ENCODE measurements around the gene CYP4F12. TPM values are rescaled to one million over a fixed set of nuclear protein-coding genes. Genes with fewer than 3 reads are reported as not detected.
"Not testable (repeated sequence)": the region's sequence is repeated elsewhere in the genome, so short reads cannot be mapped to it uniquely, and the experiment has no call there.

Gene CYP4F12
- total and polyA plus RNA-seq, 2 of the 4 experiments (the other 2 are of a cell fraction) = not detected

GRCh38 chr19:15650123-15650522 is 22.8 kb upstream of the CYP4F12 start:
- H3K9me3 ChIP-seq (ENCODE audit: control insufficient read depth, insufficient read depth, low read length) = peaks cover 21% of the 10 kb centered on the region
- CTCF ChIA-PET; ATAC-seq (ENCODE audit: low read depth); H2BK15ac ChIP-seq (ENCODE audit: low read depth, low read length); H4K8ac ChIP-seq (ENCODE audit: low read depth in 2 of 2, low read length in 2 of 2); POLR2A ChIA-PET (ENCODE audit: unreplicated experiment); BruUV-seq (replicated peaks); H3K4me2 ChIP-seq (ENCODE audit: low read depth, low read length); H2BK20ac ChIP-seq (ENCODE audit: low read depth, low read length); H3K23ac ChIP-seq (ENCODE audit: low read depth, low read length); H3K27me3 ChIP-seq (ENCODE audit: control insufficient read depth, insufficient read depth, low read length); H3K27ac ChIP-seq (ENCODE audit: insufficient read depth, low read length); H4K20me1 ChIP-seq (ENCODE audit: insufficient read depth, low read length); intact Hi-C loops (cut with micrococcal nuclease); H2AFZ ChIP-seq (replicated peaks; ENCODE audit: low read length, poor library complexity); H3K36me3 ChIP-seq (ENCODE audit: control insufficient read depth, insufficient read depth, low read length); H2BK120ac ChIP-seq (ENCODE audit: low read depth, low read length); H2BK5ac ChIP-seq (ENCODE audit: low read depth, low read length, poor library complexity, severe bottlenecking); H3K18ac ChIP-seq (ENCODE audit: low read depth, low read length); in situ Hi-C loops (cut with MboI; ENCODE audit: low sequenced_read_pairs); H3K9ac ChIP-seq (ENCODE audit: low read depth, low read length); H3K14ac ChIP-seq (replicated peaks; ENCODE audit: low read depth, low read length); H4K91ac ChIP-seq (ENCODE audit: insufficient read depth, low read depth, low read length); H2AK9ac ChIP-seq (replicated peaks; ENCODE audit: low read depth, low read length, poor library complexity); DNase-seq; H3K79me1 ChIP-seq (ENCODE audit: low read depth in 1 of 2, low read length in 2 of 2); H3K4ac ChIP-seq (ENCODE audit: low read depth, low read length); H3K4me1 ChIP-seq (ENCODE audit: control insufficient read depth, insufficient read depth, low read length); H4K5ac ChIP-seq (ENCODE audit: low read depth, low read length); H3K4me3 ChIP-seq (ENCODE audit: insufficient read depth, low read depth, low read length); H3K9me1 ChIP-seq (ENCODE audit: insufficient read depth, low read length); H3K56ac ChIP-seq (ENCODE audit: extremely low read depth, insufficient read depth, low read length); H2AK5ac ChIP-seq (ENCODE audit: low read depth, low read length); dilution Hi-C loops (cut with HindIII; ENCODE audit: low sequenced_read_pairs, unreplicated experiment): not testable (repeated sequence)

Data from IMR-90 (cell line).